ENCODE results near the gene IDI1. TPM values are rescaled to one million over a fixed set of nuclear protein-coding genes. Genes with fewer than 3 reads are reported as not detected.

The IDI1 gene
- 10 to 100 TPM; 24.8 to 51.7 (median 37.7) TPM for total RNA-seq

DNA sequence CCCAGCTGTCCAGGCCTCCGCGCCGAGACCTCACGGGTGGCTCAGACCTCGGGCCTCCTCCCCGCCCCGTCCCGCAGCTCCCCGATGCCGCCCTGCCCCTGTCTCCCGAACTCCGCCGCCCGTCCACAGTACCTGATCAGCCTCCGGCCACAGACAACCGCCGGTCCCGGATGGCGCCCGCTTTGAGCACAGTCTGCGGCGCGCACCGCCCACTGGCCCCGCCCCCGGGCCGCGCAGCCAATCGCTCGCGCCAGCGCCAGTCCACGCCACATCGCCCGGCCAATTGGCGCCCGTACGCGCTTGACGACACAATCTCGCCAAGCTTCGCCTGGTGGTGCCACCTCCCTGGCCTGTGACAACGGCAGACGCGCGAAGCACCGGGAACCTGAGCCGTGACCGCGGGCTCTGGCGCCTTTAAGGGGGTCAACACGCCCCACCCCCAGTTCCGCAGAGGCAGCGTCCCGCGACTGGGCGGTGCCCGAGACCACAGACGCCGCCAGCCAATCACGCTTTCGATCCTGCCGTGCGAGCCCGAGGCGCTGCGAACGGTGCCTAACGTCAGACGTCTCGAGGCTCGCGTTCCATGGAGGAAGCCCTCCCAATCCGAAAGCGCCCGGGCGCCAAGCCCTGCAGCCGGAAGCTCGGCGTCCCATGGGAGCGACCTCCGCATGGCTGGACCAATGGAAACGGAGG lies at the start of gene IDI1:
Gene IDI1, minus strand, starts transcription at position 388 of the 693 bp plus-strand sequence. Its CDS starts 116 bp downstream, at position 272.
- intact Hi-C loops (cut with DNase I; ENCODE audit: low total_unique reads): no loop called here
- 0 to 1% methylated on average over 20 to 50 of the region's 83 CpGs for WGBS, 2 donors

DNA sequence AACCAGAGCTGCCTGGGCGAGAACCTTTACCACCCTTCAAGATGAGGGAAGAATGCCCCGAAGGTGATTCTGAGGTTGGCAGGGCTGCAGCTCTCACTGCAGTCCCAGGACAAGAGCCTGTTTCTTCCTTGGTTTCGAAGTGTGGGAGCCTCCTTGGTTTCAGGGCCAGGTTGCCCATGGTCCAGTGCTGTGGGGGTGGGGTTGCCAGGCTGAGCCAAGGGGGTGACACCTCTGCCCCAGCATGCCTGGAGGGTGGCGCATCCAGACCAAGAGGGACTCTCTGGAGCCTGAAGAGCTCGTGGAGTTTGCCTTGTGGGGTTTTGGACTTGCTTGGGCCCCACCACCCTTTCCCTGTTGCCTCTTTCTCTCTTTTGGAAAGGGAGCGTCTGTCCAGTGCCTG lies 48.5 kb upstream of the IDI1 start:
- DNase-seq (ENCODE audit: low spot score in 2 of 2): peak in 1 of 2 donors; percentile 63
- H3K4me3 ChIP-seq (ENCODE audit: low read depth, poor library complexity, severe bottlenecking): no peak overlapping the region
- WGBS, 2 donors: 80 to 84% methylated on average over 6 of the region's 6 CpGs
- intact Hi-C loops (cut with DNase I; ENCODE audit: low total_unique reads): no loop called here
- TF ChIP-seq POLR2A (IDR thresholded peaks at IDR 0.05): no peak
- TF ChIP-seq, protein P1, sequence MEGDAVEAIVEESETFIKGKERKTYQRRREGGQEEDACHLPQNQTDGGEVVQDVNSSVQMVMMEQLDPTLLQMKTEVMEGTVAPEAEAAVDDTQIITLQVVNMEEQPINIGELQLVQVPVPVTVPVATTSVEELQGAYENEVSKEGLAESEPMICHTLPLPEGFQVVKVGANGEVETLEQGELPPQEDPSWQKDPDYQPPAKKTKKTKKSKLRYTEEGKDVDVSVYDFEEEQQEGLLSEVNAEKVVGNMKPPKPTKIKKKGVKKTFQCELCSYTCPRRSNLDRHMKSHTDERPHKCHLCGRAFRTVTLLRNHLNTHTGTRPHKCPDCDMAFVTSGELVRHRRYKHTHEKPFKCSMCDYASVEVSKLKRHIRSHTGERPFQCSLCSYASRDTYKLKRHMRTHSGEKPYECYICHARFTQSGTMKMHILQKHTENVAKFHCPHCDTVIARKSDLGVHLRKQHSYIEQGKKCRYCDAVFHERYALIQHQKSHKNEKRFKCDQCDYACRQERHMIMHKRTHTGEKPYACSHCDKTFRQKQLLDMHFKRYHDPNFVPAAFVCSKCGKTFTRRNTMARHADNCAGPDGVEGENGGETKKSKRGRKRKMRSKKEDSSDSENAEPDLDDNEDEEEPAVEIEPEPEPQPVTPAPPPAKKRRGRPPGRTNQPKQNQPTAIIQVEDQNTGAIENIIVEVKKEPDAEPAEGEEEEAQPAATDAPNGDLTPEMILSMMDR (IDR thresholded peaks at IDR 0.05): no peak

More for the DNA sequence above, at the start of gene IDI1:
- peak within 1 kb of the TSS; percentile 69 for H3K4me3 ChIP-seq (ENCODE audit: low read depth, poor library complexity, severe bottlenecking)
- DNase-seq (ENCODE audit: low spot score in 2 of 2): peak; percentile 97 to 99
- TF ChIP-seq, protein P1 (IDR thresholded peaks at IDR 0.05): no peak
- peak in 1 of 2 donors; percentile 59 for TF ChIP-seq POLR2A (IDR thresholded peaks at IDR 0.05)

DNA sequence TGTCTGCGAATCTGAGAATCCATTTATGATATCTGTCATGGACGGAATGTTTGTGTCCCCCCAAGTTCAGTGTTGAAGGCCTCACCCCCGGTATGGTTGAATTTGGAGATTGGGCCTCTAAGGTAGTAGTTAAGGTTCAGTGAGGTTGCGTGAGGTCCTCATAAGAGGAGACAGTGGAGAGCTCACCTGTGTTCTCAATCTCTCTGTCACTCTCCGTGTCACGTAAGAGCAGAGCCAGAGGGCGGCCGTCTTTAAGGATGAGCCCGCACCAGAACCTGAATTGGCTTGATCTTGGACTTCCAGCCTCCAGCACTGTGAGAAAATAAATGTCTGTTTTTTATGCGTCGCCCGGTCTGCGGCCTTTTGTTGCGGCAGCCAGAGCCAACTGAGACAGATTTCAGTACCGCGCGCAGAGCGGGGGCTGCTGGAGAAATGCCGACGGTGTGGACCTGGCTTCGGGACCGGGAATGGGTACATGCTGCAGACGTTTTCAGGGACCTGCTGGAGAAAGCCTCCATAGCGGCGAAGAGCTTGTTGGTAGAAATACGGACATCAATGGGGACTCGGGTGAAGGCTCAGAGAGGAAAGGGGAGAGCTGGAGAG lies 47.5 kb upstream of the IDI1 start:
- intact Hi-C loops (cut with DNase I; ENCODE audit: low total_unique reads): no loop called here
- DNase-seq (ENCODE audit: low spot score in 2 of 2): peak in 1 of 2 donors; percentile 64
- WGBS, 2 donors: 94 to 96% methylated on average over 27 of the region's 27 CpGs
- TF ChIP-seq, protein P1 (IDR thresholded peaks at IDR 0.05): no peak
- no peak for TF ChIP-seq POLR2A (IDR thresholded peaks at IDR 0.05)
- no peak overlapping the region for H3K4me3 ChIP-seq (ENCODE audit: low read depth, poor library complexity, severe bottlenecking)

DNA sequence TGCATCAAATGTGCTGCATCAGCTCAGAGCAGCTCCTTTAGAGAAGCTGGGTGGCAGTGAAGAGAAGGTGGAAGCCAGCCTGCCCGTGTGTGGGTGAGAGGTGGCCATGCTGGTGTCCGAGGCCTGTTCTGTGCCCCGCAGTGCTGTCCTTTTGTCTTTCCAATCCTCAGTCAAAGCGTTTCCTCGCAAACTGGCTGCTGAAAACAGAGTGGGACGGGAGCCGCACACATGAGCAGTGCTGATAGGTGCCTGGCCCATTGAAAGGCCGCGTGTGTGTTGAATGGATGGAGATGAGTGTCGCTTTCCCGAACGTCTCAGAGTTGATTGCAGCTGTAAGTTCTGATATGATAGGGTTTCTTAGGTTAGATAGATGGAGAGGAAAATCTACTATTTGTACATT lies 46.6 kb upstream of the IDI1 start:
- intact Hi-C loops (cut with DNase I; ENCODE audit: low total_unique reads): no loop called here
- DNase-seq (ENCODE audit: low spot score in 2 of 2): peak in 1 of 2 donors; percentile 71
- TF ChIP-seq, protein P1 (IDR thresholded peaks at IDR 0.05): no peak
- no peak for TF ChIP-seq POLR2A (IDR thresholded peaks at IDR 0.05)
- no peak overlapping the region for H3K4me3 ChIP-seq (ENCODE audit: low read depth, poor library complexity, severe bottlenecking)
- WGBS, 2 donors: 88 to 92% methylated on average over 12 of the region's 12 CpGs

DNA sequence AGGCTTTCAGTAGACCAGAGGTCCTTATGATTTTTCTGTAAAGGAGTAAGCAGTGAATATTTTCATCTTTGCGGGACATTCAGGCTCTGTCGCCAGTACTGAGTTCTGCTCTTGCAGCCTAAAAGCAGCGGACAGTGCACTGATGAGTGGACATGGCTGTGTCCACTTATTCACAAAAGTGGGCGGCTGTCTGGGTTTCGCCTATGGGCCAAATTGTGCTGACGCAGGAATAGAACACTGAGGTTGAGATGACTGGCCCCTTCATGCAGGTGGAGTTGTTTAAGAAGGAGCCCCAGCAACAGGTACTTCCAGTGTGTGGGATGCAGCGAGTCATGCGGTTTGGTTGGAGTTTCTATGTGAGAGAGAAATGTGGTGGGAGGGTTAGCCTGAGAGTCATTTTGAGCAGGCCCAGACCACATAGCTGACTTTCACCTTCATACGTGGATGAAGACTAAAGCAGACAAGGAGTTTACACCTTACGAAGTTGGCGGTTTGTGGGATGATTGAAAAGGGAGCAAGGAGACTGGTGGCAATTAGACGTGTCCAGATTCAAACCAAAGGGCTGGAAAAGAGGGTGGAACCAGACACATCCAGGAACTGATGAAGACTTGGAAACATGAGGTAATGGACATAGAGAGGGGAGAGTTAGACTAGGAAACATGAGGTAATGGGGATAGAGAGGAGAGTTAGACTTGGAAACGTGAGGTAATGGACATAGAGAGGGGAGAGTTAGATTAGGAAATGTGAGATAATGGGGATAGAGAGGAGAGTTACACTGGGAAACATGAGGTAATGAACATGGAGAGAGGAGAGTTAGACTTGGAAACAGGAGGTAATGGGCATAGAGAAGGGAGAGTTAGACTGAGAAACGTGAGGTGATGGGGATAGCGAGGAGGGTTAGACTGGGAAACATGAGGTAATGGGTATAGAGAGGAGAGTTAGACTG lies 45.5 kb upstream of the IDI1 start:
- intact Hi-C loops (cut with DNase I; ENCODE audit: low total_unique reads): no loop called here
- no peak overlapping the region for H3K4me3 ChIP-seq (ENCODE audit: low read depth, poor library complexity, severe bottlenecking)
- peak in 1 of 2 donors; percentile 59 for DNase-seq (ENCODE audit: low spot score in 2 of 2)
- WGBS, 2 donors: 94 to 96% methylated on average over 15 of the region's 15 CpGs
- TF ChIP-seq, protein P1 (IDR thresholded peaks at IDR 0.05): no peak
- TF ChIP-seq POLR2A (IDR thresholded peaks at IDR 0.05): no peak

Data from lower leg skin (tissue), 4 donors.